Upper lobe of left lung (tissue), 4 donors: ENCODE results near the gene MRPL24.

ENCODE experiments used
- CTCF ChIP-seq, 6 experiments: fragments of 450-650 bp in 4 of 6; fragments of 200-600 bp in 2 of 6; sonication (generic) in 2 of 6; IDR thresholded peaks; one replicate each; pipeline ENCODE4 v1.5.1; 2016 to 2019; ENCODE audit warnings: antibody characterized with exemption in 6 of 6
- POLR2A ChIP-seq, 4 donors: fragments of 450-650 bp; IDR thresholded peaks; one replicate each; pipeline ENCODE4 v1.5.1; 2016 to 2017; ENCODE audit warnings: antibody characterized with exemption in 4 of 4, mild to moderate bottlenecking in 2 of 4
- POLR2AphosphoS5 ChIP-seq, 2 donors: sonication (generic); formaldehyde crosslinking; IDR thresholded peaks; one replicate each; pipeline ENCODE4 v1.5.1; 2017; ENCODE audit warnings: antibody characterized with exemption in 2 of 2

- TF ChIP-seq CTCF (IDR thresholded peaks at IDR 0.05) (no peak), POLR2A (IDR thresholded peaks at IDR 0.05) (no peak), POLR2AphosphoS5 (IDR thresholded peaks at IDR 0.05) (no peak)
These were observed 19.4 kb downstream of the MRPL24 start for GRCh38 chr1:156721535-156721934.
